ENCODE results near the gene ST7. TPM values are rescaled to one million over a fixed set of nuclear protein-coding genes. Genes with fewer than 3 reads are reported as not detected.

Gene ST7
- polyA plus RNA-seq, 2 of the 4 experiments (the other 2 are of a cell fraction), result 16.2 to 26.0 TPM

DNA sequence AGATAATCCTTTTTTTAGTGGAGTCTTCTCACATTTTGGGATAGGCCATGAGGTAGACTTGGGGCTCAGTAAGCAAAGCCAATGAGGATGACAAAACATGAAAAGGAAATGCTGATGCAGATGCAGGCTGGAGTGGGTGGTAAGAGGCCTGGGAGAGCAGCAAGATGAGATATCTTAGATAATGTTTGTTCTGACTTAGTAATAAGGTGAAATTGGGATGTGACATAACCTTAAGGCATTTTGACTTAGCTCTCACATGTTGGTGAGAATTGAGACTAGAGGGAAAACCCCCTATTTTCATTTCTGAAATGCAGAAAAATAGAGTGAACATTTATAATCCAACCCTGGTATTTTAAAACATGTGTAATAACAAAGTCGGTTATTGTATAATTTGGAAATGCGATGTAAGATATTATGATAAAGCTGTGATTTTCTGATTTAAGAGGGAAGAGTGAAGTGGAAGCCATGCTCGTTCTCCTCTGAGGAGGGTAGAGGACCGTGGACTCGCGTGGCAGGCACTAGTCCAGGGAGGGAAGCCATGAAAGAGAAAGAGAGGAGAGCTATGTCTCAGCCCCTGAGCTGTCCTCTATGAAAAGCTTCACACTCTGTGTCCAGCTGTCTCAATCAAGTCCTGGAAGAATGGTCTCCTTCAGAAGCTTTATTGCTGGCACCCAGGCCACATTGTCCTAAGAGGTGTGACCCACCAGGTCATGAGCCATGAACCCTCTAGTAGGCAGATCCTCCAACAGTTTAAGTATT is 57.3 kb downstream of the ST7 start:
- no peak for TF ChIP-seq EHMT2 (IDR thresholded peaks at IDR 0.05; ENCODE audit: low read depth)
- TF ChIP-seq RCOR1 (IDR thresholded peaks at IDR 0.05; ENCODE audit: low read depth, low read length), result no peak
- TF ChIP-seq CBX2 (IDR thresholded peaks at IDR 0.05; ENCODE audit: borderline replicate concordance, low read depth), result no peak
- TF ChIP-seq, protein P1, sequence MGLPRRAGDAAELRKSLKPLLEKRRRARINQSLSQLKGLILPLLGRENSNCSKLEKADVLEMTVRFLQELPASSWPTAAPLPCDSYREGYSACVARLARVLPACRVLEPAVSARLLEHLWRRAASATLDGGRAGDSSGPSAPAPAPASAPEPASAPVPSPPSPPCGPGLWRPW (IDR thresholded peaks at IDR 0.05), result no peak
- no peak for TF ChIP-seq SMC3 (IDR thresholded peaks at IDR 0.05)
- TF ChIP-seq, protein P2, sequence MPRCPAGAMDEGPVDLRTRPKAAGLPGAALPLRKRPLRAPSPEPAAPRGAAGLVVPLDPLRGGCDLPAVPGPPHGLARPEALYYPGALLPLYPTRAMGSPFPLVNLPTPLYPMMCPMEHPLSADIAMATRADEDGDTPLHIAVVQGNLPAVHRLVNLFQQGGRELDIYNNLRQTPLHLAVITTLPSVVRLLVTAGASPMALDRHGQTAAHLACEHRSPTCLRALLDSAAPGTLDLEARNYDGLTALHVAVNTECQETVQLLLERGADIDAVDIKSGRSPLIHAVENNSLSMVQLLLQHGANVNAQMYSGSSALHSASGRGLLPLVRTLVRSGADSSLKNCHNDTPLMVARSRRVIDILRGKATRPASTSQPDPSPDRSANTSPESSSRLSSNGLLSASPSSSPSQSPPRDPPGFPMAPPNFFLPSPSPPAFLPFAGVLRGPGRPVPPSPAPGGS (IDR thresholded peaks at IDR 0.05), result no peak
- TF ChIP-seq KDM5A (IDR thresholded peaks at IDR 0.05), result no peak
- no peak for TF ChIP-seq TP53 (CRISPR knock-in tag; IDR thresholded peaks at IDR 0.05)
- Histone ChIP-seq H3K27ac (no peak overlapping the region), H3K4me3 (no peak overlapping the region), H3K4me1 (peaks cover 8% of the 10 kb centered on the region; the same call in 1 of the 3 replicates), H3K9me3 (no peaks in the 10 kb centered on the region), H3K4me2 (no peak overlapping the region)
- DNase-seq (ENCODE audit: low read depth in 1 of 2, low spot score in 1 of 2) (no peak), ATAC-seq (no peak), FAIRE-seq (no peak)
- WGBS (ENCODE audit: missing lambda C conversion rate), result 92% methylated on average over 6 of the region's 6 CpGs
- ChIA-PET CTCF (interaction anchor here (1.3 to 1.8 kb wide), 5 partner anchors 18 to 90 kb away, joined by 3 to 10 read pairs (median 4); no protein-coding TSS in a partner anchor), POLR2A (no interaction called here)

DNA sequence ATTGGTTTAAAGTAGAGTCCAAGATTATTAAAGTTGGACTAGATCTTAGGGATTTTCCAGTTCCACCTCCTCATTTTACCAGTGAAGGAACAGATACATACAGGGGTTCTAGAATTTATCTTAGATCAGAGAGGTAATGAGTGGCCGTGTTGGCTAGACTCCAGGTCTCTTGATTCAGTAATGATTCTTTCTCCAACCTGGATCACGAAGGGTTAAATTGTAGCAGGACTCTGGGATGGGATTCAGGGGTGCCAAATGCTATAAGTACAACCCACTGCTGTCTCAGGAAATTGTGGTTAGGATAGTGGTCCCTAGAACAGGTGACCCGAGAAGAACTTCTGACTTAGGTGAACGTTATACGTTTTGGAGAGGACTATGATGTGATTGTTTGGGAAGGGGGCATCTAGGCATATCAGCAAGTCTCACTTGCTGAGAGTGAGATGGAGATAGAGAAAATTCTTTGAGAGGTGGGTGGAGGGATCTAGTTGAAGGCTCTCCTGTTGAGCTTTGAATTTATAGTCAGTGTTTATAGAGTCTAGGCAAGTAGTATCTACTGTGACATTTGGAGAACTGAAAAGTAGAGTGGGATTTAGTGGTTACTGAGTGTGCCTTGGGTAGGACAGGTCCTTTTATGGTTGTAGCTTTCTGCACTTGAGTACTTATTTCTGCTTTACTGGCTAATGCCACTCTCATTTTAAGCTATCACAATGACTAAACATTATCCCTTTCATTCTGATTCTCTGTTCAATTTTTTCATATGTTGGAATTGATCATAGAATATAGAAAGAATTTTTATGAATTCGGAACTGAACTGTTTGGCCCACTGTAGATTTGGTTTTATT is 58.3 kb downstream of the ST7 start:
- peak; percentile 32 to 42; a peak in 2 of 6 replicates for ATAC-seq
- WGBS (ENCODE audit: missing lambda C conversion rate), result 72% methylated on average over 6 of the region's 6 CpGs
- ChIA-PET CTCF (interaction anchor here (0.7 to 1.6 kb wide), 5 partner anchors 10 to 107 kb away, joined by 4 read pairs; no protein-coding TSS in a partner anchor), POLR2A (interaction anchor here (0.7 kb wide), 1 partner anchor 12 kb away, joined by 3 read pairs; no protein-coding TSS in a partner anchor)
- no peak for DNase-seq (ENCODE audit: low read depth in 1 of 2, low spot score in 1 of 2)
- TF ChIP-seq JUNB (IDR thresholded peaks at IDR 0.05) (no peak), ESRRA (IDR thresholded peaks at IDR 0.05; ENCODE audit: borderline replicate concordance, low read length) (no peak), ZNF302 (CRISPR knock-in tag; IDR thresholded peaks at IDR 0.05) (no peak), HOXB13 (CRISPR knock-in tag; IDR thresholded peaks at IDR 0.05; ENCODE audit: low read depth) (no peak), HOXA7 (CRISPR knock-in tag; IDR thresholded peaks at IDR 0.05) (no peak), ZC3H11A (IDR thresholded peaks at IDR 0.05) (no peak), JUN (IDR thresholded peaks at IDR 0.05) (no peak)
- TF ChIP-seq, protein P3, sequence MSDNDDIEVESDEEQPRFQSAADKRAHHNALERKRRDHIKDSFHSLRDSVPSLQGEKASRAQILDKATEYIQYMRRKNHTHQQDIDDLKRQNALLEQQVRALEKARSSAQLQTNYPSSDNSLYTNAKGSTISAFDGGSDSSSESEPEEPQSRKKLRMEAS (IDR thresholded peaks at IDR 0.05), result no peak
- Histone ChIP-seq H3K27ac (no peak overlapping the region), H3K4me3 (no peak overlapping the region), H3K4me2 (no peak overlapping the region), H3K9me3 (no peaks in the 10 kb centered on the region), H3K4me1 (peaks cover 8% of the 10 kb centered on the region; the same call in 1 of the 3 replicates)
- no peak for FAIRE-seq

DNA sequence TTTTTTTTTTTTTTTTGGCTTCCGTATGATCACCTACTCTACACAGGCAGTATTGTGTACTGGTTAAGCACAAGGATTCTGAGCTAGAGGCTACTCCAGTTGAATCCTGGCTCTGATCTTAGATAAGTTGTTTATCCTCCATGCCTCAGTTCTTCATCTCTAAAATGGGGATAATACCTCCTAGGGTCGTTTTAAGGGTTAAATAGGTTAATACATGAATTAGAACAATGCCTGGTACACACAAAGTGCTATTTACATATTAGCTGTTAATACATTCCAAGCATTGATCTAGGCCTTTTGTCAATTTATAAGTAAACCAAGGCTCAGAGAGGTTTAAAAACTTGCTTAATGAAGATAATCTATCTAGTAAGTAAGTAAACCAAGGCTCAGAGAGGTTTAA is 59.0 kb downstream of the ST7 start:
- FAIRE-seq (no peak), ATAC-seq (no peak), DNase-seq (ENCODE audit: low read depth in 1 of 2, low spot score in 1 of 2) (no peak)
- ChIA-PET CTCF (interaction anchor here (0.7 to 1.0 kb wide), 3 partner anchors 9 to 107 kb away, joined by 4 read pairs; no protein-coding TSS in a partner anchor), POLR2A (interaction anchor here (0.7 kb wide), 1 partner anchor 13 kb away, joined by 3 read pairs; no protein-coding TSS in a partner anchor)
- peaks cover 8% of the 10 kb centered on the region; the same call in 1 of the 3 replicates for H3K4me1 ChIP-seq
- WGBS (ENCODE audit: missing lambda C conversion rate), result 86% methylated on average over 2 of the region's 2 CpGs
- no peak overlapping the region for H3K4me2 ChIP-seq
- H3K27ac ChIP-seq, result no peak overlapping the region
- no peaks in the 10 kb centered on the region for H3K9me3 ChIP-seq
- no peak overlapping the region for H3K4me3 ChIP-seq
- TF ChIP-seq MAZ (IDR thresholded peaks at IDR 0.05; ENCODE audit: borderline replicate concordance, low read depth, low read length) (no peak), NFE2L2 (conservative IDR thresholded peaks at IDR 0.05; ENCODE audit: low read length) (no peak), HDAC2 (IDR thresholded peaks at IDR 0.05) (peak; percentile 56; the same call in 1 of the 2 replicates), CEBPB (IDR thresholded peaks at IDR 0.05) (no peak), PHF8 (IDR thresholded peaks at IDR 0.05; ENCODE audit: borderline replicate concordance, low read depth) (no peak), EP300 (IDR thresholded peaks at IDR 0.05) (no peak), HOXB13 (CRISPR knock-in tag; IDR thresholded peaks at IDR 0.05; ENCODE audit: low read depth) (no peak), KDM5A (IDR thresholded peaks at IDR 0.05) (no peak), FOSL2 (IDR thresholded peaks at IDR 0.05) (no peak), FOSL2 (CRISPR knock-in tag; IDR thresholded peaks at IDR 0.05) (no peak), TFCP2L1 (CRISPR knock-in tag; IDR thresholded peaks at IDR 0.05) (no peak), MYC (IDR thresholded peaks at IDR 0.05; ENCODE audit: borderline replicate concordance, low read length) (no peak), KDM1A (IDR thresholded peaks at IDR 0.05; ENCODE audit: low read depth) (peak; percentile 90), POLR2A (IDR thresholded peaks at IDR 0.05; ENCODE audit: low read length) (no peak)
- TF ChIP-seq, protein P4, sequence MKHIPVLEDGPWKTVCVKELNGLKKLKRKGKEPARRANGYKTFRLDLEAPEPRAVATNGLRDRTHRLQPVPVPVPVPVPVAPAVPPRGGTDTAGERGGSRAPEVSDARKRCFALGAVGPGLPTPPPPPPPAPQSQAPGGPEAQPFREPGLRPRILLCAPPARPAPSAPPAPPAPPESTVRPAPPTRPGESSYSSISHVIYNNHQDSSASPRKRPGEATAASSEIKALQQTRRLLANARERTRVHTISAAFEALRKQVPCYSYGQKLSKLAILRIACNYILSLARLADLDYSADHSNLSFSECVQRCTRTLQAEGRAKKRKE (CRISPR knock-in tag; IDR thresholded peaks at IDR 0.05; ENCODE audit: low read depth), result no peak
- TF ChIP-seq, protein P5, sequence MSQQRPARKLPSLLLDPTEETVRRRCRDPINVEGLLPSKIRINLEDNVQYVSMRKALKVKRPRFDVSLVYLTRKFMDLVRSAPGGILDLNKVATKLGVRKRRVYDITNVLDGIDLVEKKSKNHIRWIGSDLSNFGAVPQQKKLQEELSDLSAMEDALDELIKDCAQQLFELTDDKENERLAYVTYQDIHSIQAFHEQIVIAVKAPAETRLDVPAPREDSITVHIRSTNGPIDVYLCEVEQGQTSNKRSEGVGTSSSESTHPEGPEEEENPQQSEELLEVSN (IDR thresholded peaks at IDR 0.05; ENCODE audit: borderline replicate concordance, low read depth), result no peak
